DMS114 treated with DMSO at 0.1 percent for 48 hours (cell line): ENCODE data around the gene KCNK13.

Experiments used
- DNase-seq: peaks from one replicate; lab custom pipeline; 2025; ENCODE audit not compliant: unreplicated experiment; lab: John Stamatoyannopoulos, UW

Gene KCNK13

DNA sequence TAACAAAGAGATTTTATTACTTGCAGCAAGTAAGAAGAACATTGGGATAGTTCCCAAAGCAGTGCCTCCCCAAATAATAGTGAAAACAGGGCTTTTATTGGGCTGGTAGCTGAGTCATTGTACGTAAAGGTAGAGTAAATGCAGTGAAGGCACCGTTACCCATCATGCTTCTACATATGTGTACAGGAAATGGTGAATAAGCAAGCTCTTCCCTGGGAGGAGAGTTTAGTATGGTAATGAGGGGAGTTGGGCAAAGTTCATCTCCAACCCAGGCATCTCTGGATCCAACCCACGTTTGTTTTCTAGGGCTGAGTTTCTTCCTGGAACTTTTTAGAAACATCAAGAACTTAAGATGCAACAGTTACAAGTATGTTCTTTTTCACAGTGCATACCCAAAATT lies 56.2 kb downstream of the KCNK13 start:
- no peak for DNase-seq

DNA sequence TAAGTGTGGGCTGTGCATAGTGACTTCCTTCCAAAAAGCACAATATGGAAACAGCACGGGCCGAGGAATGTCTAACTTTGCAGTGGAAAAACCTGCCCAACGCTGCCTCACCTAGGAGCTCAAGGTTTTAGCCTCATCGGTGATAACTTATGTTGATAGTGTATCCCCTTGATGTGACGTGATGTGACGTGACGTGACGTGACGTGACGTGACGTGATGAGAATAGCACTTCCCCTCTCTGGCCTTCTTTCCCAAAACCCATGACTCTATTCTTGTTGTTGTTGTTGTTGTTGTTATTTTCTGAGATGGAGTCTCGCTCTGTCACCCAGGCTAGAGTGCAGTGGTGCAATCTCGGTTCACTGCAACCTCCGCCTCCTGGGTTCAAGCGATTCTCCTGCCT lies 64.5 kb downstream of the KCNK13 start:
- DNase-seq = no peak

DNA sequence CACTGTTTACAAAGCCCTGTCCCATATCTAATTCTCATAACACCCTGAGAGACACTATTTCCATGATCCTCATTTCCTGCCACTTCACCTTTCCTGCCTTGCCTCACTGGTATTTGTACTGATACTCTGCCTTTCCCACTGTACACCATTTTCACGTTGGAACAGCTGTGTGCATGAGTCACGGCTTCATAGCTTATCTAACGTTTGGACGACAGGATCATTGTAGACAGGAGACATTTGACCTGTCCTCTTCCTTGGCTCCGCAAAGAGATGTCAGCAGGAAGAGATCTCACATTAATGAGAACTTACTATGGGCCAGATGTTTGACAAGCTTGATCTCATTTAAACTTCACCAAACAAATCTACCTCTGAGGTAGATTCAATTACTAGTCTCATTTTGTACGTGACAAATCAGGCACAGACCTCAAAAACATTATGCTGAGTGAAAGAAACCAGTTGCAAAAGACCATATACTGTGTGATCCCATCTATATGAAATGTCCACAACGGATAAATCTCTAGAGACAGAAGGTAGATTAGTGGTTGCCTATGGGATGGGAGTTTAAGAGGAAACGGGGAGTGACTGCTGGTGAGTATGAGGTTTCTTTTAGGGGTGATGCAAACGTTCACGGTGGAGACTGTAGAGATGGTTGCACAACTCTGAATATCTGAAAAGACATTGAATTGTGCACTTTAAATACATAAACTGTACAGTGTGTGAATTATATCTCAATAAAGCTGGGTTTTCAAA lies 71.2 kb downstream of the KCNK13 start:
- DNase-seq = no peak

DNA sequence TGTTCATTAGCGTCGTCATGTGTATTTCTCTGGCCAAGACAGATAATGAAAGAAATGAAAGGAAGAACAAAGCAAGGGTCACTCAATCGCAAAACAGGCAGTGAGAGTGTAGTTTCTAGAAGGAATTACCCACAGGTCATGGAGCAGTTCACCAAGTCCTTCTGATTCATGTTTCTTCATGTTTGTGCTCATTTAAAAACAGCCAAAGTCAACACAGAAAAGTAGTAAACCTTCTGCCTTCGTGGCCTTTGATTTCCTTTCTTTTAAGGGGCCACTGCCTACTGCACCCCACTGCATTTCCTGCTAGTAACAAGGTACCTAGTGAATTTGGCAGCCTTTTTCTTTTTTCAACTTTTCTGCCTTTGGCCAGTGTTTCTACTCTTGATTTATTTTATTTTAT lies 75.1 kb downstream of the KCNK13 start:
- no peak for DNase-seq

DNA sequence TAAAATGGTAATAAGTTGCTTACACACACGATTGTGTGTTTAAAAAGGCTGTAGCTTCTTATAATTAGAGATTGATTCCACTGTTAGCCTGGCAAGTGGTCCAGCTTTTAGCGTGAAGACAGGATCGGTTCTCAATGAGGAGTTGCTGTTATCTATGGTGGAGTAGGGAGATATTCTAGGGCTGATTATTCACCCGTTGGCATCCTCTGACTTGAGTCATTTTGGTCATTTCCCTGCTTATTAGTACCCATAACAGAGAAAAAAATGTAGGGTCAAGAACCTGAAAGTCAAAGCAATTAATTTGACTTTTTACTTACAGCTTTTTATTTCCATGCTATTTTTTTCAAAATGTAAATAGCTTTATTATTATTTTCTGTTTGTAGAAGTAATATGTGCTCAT lies 76.0 kb downstream of the KCNK13 start:
- DNase-seq = no peak

DNA sequence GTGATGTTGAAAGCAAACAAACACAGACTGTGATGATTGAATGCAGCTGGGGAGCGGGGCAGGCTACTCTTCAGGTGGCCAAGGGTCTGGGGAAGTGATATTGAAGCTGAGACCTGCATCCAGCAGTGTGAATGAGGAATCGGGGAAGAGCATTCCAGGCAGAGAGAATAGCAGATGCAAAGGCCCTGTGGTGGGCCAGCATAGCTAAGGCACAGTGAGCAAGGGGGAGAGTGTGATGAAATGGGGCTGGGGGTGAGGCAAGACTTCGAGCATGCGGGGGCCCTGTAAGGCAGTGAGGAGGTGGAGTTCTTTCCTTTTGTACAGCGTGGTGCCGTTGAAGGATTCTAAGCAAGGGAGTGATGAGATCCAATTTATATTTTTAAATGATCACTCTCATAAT lies 77.4 kb downstream of the KCNK13 start:
- DNase-seq = no peak

DNA sequence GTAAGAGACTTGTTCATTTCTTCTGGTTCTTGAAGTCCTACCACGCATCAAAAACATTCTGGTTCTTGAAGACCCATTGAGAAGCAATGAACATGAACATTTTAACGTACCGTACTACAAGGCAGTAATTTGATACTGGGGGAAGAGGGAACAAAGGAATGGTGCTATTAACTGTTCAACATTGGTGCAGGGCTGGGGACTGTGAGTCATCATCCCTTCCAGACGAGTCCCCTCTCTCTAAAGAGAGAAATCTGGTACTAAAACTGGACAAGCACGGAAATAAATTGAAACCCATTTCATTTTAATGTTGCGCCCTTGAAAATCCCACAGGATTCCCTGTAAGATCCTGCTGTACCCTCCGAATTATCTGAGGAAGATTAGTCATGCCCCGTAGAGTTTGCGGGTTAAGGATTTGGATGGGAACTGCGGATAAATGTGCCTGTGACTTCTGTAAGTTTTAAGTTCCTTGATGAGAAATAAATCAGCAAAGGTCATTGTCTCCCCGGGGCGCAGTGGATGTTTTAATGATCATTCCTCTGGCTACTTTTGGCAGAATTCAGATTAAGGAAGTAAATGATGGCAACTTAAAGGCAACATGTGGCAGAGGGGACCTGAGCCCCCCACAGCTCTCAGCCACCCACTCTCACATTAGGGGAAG lies 78.6 kb downstream of the KCNK13 start:
- DNase-seq = no peak

DNA sequence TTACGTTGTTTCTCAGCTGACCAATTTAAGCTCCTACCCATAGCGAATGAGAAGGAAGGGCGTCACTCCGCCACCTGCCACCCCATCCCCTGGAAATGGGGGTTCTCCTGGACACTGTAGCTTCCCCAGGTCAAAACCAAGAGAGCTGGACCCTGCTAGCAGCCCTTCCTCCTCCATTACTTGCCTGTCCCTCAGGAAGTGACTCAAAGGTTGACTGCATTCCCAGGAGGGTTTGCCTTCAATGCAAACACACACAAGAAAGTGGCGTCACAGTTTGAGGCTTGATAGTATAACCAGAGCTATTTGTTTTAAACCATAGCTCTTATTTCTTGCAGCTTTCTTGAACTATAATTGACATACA lies 79.1 kb downstream of the KCNK13 start:
- no peak for DNase-seq

DNA sequence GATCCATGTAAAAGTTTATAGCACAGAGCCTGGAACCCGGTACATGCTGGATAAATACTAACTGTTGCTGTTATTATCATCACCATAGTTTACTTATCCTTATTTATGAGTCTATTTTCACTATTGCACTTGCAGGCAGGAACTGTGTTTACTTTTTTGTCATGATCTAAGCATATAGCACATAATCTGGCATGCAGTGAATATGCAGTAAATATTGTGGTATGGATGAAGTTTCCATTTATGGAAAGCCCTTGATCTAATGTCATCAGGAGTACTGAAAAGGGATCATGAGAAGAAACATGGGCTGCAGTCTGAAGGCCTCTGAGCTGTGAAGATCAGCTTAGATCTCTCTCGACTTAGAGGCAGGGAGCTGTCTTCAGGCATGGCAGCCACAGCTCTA lies 91.6 kb downstream of the KCNK13 start:
- no peak for DNase-seq

DNA sequence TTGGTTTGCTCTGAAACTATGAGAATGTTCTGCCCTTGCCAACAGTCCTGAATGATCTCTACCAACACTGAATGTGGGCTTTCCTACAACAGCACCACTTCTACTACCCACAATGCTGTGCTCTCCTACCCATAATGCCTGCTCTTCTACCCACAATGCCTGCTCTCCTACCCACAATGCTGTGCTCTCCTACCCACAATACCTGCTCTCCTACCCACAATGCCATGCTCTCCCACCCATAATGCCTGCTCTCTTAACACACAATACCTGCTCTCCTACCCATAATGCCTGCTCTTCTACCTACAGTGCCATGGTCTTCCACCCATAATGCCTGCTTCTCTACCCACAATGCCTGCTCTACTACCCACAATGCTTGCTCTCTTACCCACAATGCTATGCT lies 92.3 kb downstream of the KCNK13 start:
- no peak for DNase-seq

DNA sequence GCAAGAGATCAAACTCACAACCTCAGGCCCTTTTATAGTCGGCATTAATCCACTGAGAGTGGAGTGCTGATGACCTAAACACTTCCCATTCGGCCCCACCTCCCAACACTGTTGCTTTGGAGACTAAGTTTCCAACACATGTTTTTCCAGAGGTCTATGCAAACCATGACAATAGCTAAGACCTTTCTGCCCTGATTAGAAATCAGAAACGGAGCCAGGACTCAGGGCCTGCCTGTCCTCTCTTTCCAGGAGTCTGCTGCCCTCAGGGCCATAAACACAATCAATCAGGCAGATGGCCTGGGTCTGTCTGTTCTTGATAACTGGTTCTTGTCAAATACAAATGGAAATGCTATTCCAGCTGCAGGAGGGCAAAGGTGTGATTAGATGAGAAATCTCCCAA lies 97.4 kb downstream of the KCNK13 start:
- DNase-seq = no peak

DNA sequence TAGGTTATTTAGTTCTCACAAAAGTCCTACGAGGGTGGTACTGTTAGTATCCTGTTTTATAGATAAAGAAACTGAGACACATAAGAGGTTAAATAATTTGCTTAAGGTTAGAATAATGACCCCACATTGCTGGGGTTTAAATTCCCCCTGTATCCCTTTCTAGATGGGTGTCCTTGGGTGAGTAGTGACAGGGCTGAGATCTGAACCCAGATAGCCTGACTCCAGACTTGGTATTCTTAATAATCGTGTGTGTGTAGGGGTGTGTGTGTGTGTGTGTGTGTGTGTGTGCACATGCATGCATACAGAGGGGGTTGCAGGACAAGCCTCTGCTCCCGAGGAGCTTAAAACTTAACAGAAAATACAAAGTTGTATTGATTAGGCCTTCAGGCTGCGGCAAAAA lies 97.9 kb downstream of the KCNK13 start:
- DNase-seq = no peak

DNA sequence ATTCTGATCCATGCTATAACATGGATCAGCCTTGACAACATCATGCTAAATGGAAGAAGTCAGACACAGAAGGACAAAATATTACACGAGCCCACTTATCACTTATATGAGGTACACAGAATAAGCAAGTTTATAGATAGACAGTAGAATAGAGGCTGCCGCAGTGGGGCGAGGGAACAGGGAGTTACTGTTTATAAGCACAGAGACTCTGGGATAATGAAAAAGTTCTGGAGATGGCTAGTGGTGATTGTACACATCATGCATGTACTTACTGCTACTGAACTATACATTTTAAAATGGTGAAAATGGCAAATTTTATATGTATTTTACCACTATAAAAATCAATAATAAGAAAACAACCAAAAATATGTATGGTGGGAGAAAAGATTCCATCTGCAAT lies 99.3 kb downstream of the KCNK13 start:
- DNase-seq = no peak

DNA sequence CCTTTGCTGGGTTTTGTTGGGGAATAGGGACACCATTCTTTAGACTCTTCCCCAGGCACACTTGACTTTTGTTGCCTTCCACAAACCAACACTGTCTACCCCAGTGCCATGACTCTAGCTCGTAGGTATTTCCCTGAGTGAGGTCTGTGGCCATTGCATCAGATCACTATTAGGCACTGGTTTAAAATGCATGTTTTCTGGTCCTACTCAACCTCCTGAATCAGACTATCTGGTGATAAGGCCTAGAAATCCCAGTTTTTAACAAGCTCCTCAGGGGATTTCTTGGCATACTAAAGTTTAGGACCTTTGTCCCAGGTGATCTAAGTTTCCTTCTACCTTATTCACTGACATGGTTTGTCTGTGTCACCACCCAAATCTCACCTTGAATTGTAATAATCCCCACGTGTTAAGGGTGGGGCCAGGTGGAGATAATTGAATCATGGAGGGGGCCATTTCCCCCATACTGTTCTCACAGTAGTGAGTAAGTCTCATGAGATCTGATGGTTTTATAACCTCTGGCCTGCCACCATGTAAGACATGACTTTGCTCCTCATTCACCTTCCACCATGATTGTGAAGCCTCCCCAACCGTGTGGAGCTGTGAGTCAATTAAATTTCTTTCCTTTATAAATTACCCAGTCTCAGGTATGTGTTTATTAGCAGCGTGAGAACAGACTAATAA lies 106.8 kb downstream of the KCNK13 start:
- no peak for DNase-seq

DNA sequence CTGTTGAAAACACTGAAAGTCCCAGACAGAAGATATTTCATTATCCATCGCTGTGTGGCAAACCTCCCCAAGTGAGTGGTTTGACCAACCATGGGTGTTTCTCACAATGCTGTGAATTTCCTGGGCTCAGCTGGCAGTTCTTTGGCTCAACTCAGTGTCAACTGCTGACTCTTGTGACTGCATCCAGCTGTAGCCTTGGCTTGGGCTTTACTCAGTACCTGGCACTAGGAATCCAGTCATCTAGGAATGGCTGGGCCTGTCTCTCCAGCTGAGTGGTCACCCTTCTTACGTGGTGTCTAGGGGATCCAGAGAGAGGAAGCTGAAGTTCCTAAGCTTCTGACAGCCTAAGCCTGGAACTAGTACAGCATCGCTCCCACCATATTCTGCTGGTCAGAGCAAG lies 113.8 kb downstream of the KCNK13 start:
- no peak for DNase-seq

DNA sequence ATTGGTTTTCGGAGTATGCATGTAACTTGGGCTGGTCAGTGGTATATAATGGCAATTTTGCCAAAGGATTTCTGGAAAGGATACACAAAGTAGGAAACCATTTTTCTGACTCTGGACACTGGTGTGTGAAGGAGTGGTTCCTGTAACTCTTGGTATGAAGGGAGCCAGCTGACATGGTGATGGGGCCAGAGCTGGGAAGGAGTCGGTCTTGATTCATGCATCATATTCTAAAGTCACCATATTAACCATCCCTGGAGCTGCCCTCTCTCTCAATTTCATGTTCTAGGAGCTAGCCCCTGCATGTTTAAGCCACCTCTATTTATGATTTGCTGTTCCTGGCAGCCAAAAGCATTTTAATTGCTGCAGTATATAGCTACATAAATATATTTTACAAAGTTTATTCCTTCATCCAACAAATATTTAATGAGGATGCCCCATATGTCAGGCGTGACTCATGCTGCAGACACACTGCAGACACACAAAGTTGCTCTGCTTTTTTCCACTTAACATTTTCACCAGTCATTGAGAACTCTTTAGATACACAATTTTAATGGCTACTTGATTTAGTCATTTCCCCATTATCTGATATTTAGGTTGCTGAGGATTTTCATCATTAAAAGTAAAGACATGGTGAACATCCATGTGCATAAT lies 115.9 kb downstream of the KCNK13 start:
- no peak for DNase-seq

DNA sequence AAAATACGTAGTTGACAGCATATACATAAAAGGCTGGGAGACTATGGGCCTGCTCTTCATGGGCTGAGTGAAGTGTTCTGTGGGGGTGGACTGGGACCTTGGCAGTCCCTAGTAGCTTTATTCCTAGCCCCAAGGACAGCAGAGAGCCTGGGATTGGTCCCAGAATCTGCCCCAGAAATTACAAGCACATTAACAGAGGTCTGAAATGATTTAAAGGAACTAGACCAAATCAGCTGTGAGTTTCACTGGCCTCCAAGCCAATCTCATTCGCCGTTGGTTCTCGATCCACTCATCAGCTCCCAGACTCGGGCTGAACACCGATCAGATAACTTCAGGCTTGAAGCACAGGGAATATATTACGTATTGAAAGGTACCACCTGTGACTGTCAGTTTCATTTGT lies 117.6 kb downstream of the KCNK13 start:
- DNase-seq = no peak

DNA sequence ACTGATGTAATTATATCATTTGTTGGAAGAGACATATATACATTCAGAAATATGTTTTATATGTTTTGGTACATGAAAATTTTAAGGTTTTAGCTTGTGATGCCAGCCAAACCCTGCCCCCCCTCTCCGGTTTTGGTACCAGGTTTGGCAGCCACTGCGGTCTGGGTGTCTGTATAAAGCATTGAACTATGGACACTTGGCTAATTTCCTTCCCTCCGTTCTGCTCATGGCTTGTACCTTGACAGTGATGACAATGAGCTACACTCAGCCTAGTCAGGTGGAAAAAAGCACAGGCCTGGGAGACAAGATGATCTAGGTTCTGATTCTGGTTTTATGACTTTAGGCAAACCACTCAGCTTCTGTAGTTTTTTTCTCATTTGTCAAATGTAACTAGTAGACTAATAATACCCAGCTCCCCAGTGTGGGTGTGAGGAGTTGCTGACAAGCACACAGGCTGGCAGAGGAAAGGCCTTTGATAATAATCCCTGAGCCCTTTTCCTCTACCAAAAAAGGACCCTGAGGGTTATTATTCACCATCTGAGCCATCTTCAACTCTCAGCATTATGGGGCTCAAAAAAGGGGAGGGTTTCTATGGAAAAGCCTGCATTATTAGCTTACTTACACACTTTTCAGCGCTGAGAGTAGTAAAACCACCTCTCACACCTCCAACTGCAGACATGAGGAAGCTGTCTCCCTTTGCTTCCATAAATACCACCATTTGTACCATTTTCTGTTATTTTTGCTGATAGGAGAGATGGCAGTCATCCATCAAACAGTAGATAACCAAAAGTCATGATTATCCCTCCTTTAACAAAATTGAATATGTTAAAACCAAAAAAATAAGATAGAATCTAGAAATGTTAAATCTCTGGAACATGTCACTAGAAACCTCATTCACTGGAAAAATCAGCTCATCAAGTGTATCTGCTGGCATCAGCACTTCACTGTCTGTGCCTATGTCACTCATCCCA lies 118.3 kb downstream of the KCNK13 start:
- no peak for DNase-seq

DNA sequence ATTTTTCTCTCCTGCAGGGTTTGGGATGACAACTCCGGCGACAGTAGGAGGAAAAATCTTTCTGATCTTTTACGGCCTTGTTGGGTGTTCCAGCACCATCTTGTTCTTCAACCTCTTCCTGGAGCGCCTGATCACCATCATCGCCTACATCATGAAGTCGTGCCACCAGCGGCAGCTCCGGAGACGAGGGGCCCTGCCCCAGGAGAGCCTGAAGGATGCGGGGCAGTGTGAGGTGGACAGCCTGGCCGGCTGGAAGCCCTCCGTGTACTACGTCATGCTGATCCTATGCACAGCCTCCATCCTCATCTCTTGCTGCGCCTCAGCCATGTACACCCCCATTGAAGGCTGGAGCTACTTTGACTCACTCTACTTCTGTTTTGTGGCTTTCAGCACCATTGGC lies 122.3 kb downstream of the KCNK13 start:
- no peak for DNase-seq

DNA sequence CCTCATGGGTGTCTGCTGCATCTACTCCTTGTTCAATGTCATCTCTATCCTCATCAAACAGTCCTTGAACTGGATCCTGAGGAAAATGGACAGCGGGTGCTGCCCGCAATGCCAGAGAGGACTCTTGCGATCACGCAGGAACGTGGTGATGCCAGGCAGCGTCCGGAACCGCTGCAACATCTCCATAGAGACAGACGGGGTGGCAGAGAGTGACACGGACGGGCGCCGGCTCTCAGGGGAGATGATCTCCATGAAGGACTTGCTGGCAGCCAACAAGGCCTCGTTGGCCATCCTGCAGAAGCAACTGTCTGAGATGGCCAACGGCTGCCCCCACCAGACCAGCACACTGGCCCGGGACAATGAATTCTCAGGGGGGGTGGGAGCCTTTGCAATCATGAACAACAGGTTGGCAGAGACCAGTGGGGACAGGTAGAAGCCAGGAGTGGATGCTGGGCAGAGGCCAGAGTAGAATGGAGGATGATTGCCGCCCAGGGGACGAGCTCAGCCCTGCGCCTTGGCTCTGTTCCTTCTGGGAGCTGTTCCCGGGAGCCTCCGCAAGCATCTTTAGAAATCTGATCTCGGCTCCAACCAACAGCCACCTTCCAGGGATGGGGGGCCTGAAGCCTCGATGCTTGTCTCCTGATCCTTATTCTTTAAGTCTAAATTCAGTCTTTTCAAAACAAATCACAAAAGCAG lies 122.9 kb downstream of the KCNK13 start:
- DNase-seq = no peak
